ES-I3 (cell line): ENCODE data around the gene ABCB10.
"Not testable (repeated sequence)": the region's sequence is repeated elsewhere in the genome, so short reads cannot be mapped to it uniquely, and the experiment has no call there.

Experiments
- H3K36me3 ChIP-seq: 2 replicates; pipeline ENCODE4 v1.6.1; 2013; ENCODE audit warnings: mild to moderate bottlenecking, low read length, control low read depth, moderate library complexity; ENCODE audit not compliant: insufficient read depth
- H3K4me1 ChIP-seq: 2 replicates; pipeline ENCODE4 v1.6.1; 2013; ENCODE audit warnings: mild to moderate bottlenecking, control low read depth, low read length; ENCODE audit not compliant: insufficient read depth
- H3K9ac ChIP-seq: 2 replicates; pipeline ENCODE4 v1.6.1; 2013; ENCODE audit warnings: low read depth, mild to moderate bottlenecking, low read length, moderate library complexity
- H3K9me3 ChIP-seq: 2 replicates; pipeline ENCODE4 v1.6.1; 2013; ENCODE audit warnings: mild to moderate bottlenecking, low read length, moderate library complexity; ENCODE audit not compliant: control insufficient read depth, insufficient read depth

Gene ABCB10

DNA sequence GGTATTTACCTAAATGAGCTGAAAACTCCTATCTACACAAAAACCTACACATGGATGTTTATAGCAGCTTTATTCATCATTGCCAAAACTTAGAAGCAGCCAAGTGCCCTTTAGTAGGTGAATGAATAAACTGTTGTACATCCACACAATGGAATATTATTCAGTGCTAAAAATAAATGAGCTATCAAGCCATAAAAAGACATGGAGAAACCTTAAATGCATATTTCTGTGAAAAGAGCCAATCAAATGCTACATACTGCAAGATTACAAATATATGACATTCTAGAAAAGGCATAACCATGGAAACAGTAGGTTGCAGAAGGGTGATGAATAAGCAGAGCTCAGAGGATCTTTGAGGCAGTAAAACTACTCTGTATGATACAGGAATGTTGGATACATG, 23.3 kb downstream of the ABCB10 start:
- Histone ChIP-seq H3K36me3 (no peaks in the 10 kb centered on the region; the same call in 1 of the 2 replicates), H3K9ac (no peak overlapping the region), H3K4me1 (no peaks in the 10 kb centered on the region), H3K9me3 (no peaks in the 10 kb centered on the region)

DNA sequence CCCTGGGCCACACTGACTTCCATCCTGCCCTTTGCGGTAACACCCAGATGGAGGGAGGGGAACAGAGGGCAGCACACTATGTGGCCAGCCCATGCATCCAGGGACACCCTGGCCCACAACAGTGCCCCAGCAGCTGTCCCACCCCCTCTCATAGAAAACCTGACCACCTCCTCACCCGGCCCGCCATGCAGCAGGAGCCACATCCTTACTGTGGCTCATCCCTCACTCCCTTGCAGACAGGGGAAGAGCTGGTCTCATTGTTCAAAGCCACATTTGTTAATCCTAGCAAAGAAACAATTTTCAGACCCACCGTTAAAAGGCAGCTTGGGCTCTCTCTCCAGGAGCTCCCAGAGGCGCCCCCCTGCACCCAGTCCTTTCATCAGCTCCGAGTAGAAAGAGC, 27.2 kb downstream of the ABCB10 start:
- H3K4me1 ChIP-seq = no peaks in the 10 kb centered on the region
- H3K36me3 ChIP-seq = peaks cover 4% of the 10 kb centered on the region; the same call in 1 of the 2 replicates

DNA sequence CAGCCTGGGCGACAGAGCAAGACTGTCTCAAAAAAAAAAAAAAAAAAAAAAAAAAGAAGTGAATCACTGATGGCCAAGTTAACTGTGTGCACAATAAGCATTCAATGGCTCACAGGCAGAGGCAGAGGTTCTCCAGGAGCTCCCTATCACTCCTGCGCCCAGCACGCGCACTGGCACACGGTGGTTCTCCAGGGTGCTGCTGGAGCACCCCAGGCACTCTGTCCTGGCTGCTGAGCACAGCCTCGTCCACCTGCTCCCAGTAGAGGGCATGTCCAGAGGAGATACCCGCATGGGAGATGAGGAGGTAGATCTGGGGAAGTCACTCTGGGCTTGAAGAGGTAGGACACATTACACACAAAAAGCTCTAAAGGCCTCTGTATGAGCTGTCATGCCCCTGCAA, 28.9 kb downstream of the ABCB10 start:
- Histone ChIP-seq H3K9me3 (no peaks in the 10 kb centered on the region), H3K36me3 (peaks cover 4% of the 10 kb centered on the region; the same call in 1 of the 2 replicates), H3K9ac (no peak overlapping the region), H3K4me1 (no peaks in the 10 kb centered on the region)

More for the DNA sequence above, 27.2 kb downstream of the ABCB10 start:
- Histone ChIP-seq H3K9me3 (no peaks in the 10 kb centered on the region), H3K9ac (no peak overlapping the region)

DNA sequence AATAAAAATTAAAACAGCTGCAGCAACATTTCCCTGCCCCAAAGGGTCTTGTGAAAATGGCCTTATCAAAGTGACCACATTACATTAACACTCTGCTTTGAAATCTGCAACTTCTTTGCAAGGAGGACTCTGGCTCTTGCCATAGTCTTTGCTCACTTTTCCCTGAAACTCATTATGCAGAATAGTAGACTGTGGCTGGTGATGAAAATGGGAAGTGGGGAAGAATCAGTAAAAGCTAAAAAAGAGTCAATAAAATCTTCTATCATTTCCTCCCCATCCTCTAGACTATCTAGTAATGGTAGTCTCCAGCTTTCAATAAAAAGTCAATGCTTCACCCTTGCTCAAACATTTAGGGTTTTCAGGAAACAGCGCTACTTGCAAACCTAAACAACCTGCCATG, 31.8 kb downstream of the ABCB10 start:
- peaks cover 4% of the 10 kb centered on the region; the same call in 1 of the 2 replicates for H3K36me3 ChIP-seq
- H3K9ac ChIP-seq = no peak overlapping the region
- H3K4me1 ChIP-seq = no peaks in the 10 kb centered on the region
- no peaks in the 10 kb centered on the region for H3K9me3 ChIP-seq

DNA sequence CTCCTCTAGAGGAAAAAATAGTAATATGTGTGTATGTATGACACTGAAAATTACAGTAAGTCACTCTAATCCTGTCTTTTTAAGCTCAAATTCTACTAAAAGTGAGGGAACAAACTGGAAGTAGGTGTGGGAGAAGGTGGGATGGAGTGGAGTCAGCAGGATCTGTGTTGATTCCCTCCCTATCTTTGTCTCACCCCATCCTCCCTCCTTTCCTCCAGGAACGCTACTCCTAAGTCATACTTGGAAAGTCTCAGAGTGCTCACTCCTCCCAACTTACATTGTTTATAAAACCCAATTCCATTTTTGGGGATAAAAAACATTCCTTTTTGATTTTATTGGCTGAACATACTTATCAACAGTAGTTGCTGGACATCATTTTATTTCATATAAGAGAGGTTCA, 35.5 kb downstream of the ABCB10 start:
- no peaks in the 10 kb centered on the region for H3K9me3 ChIP-seq
- no peak overlapping the region for H3K9ac ChIP-seq
- no peaks in the 10 kb centered on the region for H3K36me3 ChIP-seq
- H3K4me1 ChIP-seq = no peaks in the 10 kb centered on the region

DNA sequence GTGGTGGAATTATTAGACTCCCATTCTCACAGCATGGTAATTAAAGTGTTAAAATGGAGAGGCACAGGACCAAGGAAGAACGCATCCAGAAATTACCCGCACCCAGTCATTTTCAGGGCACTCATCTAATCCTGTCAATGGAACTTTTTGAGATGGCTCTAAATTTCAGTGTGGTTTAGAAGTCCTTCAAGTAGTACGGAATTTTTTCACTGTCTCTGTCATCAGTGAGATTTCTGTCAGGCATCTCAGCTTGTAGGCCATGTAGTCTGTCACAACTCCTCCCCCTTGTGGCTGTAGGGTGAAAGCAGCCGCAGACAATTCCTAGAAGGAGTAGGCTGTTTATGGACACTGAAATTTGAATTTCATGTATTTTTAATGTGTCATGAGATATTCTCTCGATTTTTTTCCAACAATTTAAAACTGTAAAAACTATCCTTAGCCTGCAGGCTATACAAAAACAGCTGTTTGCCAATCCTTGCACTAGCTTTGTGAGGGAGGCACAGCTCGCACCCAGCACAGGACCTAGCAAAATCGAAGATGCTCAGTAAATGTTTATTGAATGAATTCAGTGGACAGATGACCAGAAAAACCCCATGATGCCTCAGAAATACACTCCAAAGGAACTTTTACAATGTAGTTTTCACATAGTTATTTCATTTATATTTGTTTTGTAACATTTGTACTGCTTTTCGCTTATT, 43.8 kb downstream of the ABCB10 start:
- Histone ChIP-seq H3K36me3 (no peaks in the 10 kb centered on the region), H3K9ac (no peak overlapping the region), H3K4me1 (0 out of 2 replicates have a peak, but pooled peaks cover 3% of the 10 kb centered on the region), H3K9me3 (no peaks in the 10 kb centered on the region)

DNA sequence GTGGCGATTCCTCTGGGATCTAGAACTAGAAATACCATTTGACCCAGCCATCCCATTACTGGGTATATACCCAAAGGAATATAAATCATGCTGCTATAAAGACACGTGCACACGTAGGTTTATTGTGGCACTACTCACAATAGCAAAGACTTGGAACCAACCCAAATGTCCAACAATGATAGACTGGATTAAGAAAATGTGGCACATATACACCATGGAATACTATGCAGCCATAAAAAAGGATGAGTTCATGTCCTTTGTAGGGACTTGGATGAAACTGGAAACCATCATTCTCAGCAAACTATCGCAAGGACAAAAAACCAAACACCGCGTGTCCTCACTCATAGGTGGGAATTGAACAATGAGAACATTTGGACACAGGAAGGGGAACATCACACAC, 46.9 kb downstream of the ABCB10 start:
- H3K36me3 ChIP-seq, H3K4me1 ChIP-seq, H3K9ac ChIP-seq, H3K9me3 ChIP-seq: not testable (repeated sequence)

DNA sequence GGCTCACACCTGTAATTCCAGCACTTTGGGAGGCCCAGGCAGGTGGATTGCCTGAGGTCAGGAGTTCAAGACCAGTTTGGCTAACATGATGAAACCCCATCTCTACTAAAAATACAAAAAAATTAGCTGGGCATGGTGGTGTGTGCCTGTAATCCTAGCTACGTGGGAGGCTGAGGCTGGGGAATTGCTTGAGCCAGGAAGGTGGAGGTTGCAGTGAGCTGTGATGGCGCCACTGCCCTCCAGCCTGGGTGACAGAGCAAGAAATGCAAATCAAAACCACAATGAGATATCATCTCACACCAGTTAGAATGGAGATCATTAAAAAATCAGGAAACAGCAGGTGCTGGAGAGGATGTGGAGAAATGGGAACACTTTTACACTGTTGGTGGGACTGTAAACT, 47.3 kb downstream of the ABCB10 start:
- H3K36me3 ChIP-seq, H3K9me3 ChIP-seq, H3K4me1 ChIP-seq, H3K9ac ChIP-seq: not testable (repeated sequence)

DNA sequence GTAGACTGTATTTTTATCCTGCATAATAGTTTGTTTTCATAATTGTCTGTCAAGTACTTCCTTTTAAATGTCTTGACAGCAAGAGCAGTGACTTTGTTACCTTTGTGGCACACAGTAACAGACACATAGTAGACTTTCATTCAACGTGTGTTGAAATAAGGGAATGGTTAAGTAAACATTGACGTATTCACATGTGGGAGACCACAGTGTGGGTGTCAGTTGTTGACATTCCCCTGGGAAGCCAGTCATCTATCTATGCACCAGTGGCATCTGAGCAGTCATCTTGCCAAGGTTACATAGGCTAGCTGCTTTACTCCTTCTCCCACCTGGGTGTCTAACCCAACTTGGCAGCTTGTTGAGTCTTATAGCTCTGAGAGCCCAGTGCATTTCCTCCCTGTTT, 48.9 kb downstream of the ABCB10 start:
- Histone ChIP-seq H3K9me3 (no peaks in the 10 kb centered on the region), H3K9ac (no peak overlapping the region), H3K4me1 (0 out of 2 replicates have a peak, but pooled peaks cover 3% of the 10 kb centered on the region), H3K36me3 (no peaks in the 10 kb centered on the region)

DNA sequence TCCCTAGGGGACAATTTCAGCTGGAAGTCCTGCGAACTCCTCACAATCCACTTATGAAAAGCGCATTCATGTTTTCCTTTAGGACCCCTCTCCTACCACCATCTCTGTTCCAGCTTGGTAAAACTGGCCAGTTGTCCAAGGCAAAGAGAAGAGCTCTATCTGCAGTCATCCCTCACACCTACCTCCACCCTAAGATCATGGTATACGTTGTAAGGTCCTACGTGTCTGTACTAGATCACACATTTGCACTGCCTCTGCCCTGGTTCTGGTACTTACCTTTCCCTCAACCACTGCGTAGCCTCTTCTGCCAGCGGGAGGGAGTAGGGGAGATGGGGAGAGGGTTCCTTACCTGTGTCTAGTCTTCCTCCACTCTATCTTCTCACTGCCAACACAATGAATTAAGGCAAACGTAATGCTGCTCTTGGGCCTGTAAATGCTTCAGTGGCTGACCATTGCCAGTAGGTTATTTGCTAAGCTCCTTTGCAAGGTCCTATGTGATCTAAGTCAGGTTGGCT, 49.6 kb downstream of the ABCB10 start:
- no peaks in the 10 kb centered on the region for H3K9me3 ChIP-seq
- H3K9ac ChIP-seq = peak overlapping the region; percentile 98
- 0 out of 2 replicates have a peak, but pooled peaks cover under 1% of the 10 kb centered on the region for H3K4me1 ChIP-seq
- no peaks in the 10 kb centered on the region for H3K36me3 ChIP-seq

DNA sequence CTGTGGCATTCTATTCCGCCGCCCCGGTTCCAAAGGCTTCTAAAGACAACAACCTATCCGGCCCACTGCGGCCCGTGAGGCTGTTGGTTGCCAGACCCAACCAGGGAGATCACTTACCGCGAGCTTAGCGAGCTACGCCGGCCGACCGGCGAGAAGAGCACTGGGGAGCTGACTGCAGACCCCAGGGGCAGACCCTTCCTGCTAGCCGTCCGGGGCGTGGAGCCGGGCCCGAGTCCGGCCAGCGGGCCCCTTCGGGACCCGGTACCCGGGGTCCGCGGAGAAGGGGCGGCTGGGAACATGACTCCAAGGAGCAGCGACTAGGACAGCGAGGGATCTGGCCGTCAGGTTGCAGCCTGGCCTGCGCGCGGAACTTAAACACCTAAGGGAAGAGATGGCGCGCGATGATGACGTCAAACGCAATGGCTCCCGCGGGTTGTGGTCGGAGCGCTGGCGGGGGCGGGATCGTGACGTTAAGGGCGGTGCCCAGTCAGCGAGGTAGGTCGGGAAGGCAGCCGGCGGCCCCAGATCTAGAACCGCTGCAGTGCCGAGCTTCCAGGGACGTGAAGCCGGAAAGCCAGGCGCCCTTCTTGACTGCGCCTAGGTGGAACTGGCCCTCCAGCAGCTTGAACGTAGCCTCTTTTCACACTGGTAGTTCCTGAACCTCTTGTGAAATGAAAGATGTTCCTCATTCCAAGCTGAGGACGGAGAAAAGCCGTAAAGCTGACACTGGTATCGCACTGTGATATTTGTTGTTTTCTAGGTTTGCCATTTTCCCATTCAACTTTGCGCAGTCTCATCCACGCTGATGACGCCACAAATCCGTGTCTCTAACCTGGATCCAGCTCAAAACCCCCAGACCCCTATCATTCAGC, 50.3 kb downstream of the ABCB10 start, which contains the start of gene NUP133:
NUP133 (minus strand) TSS at position 391 of the 872 bp plus-strand sequence; CDS start at position 299, 92 bp downstream.
- peak within 1 kb of the TSS; percentile 98 for H3K9ac ChIP-seq

DNA sequence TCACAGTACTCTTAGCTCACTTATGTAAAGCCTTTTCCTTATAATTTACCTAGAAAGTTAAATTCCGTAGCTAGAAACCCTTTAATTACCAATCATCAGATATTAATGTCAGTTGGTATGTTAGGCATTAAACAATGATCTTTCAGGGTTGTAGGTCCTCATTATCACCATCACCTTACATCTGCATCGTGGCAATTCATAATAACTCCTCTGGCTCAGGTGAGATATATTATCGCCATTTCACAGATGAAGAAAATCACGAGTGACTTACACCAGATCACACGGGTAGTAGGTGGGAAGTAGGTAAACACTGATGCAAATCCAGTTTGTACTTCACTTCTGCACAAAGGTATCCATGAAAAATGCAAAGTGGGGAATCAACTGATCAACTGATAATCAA, 51.0 kb downstream of the ABCB10 start:
- Histone ChIP-seq H3K36me3 (no peaks in the 10 kb centered on the region), H3K9me3 (no peaks in the 10 kb centered on the region), H3K9ac (peak overlapping the region; percentile 98), H3K4me1 (no peaks in the 10 kb centered on the region)

More for the DNA sequence above, 50.3 kb downstream of the ABCB10 start, which contains the start of gene NUP133:
- no peaks in the 10 kb centered on the region for H3K4me1 ChIP-seq
- no peaks in the 10 kb centered on the region for H3K9me3 ChIP-seq
- H3K36me3 ChIP-seq = no peaks in the 10 kb centered on the region

DNA sequence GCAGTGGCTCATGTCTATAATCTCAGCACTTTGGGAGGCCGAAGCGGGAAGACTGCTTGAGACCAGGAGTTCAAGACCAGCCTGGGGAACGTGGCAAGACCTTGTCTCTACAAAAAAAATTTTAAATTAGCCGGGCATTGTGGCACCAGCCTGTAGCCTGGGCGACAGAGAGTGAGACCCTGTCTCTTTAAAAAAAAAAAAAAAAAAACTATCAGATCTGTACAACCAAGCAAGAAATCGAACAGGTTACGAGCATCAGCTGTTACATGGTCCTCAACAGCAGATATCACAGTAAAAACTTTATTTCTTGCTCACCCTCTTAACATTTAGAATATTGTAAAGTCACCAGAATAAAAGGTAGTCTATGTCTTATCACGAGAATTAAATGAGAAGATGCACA, 51.9 kb downstream of the ABCB10 start:
- Histone ChIP-seq H3K9me3 (no peaks in the 10 kb centered on the region), H3K36me3 (no peaks in the 10 kb centered on the region; the same call in 1 of the 2 replicates), H3K9ac (0 out of 2 replicates have a peak overlapping the region, but pooled peaks have one; percentile 98), H3K4me1 (no peaks in the 10 kb centered on the region)

DNA sequence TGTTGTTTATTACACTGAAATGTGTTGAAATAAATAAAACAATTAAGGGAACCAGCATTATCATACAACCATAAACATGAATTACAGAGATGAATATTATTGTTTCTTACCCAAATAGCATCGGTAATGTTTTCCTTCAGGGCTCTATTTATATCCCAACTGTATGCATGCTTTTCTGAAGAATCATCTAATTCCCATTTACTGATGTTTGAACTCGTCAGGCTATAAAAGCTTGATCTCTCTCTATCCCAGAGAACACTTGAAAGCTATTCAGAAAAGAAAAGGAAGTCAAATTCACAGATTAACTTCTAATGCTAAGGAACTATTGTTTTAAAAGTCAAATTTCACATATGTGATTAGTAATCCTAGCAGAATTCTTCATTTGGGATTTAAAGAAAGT, 62.7 kb downstream of the ABCB10 start:
- Histone ChIP-seq H3K9me3 (no peaks in the 10 kb centered on the region), H3K36me3 (peaks cover 25% of the 10 kb centered on the region), H3K4me1 (no peaks in the 10 kb centered on the region), H3K9ac (no peak overlapping the region)
